ENCODE data around the gene S100A9.

DNA sequence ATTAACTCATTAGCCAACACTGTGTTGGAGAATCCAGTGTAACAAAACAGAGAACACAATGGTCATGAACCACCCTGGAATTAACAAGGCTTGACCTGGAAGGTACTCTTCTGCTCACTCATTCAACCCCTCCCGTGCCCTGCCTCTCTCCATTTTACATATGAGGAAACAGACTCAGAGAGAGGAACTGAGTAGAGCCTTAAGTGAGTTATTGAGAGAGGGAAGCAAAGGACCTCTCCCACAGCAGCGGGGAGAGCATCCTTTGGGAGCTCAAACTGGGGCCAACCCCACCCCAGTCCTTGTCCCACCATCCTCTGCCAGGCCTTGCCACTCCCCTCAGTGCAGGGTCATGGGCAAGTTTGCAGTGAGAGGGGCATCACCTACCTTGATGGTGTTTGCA, 16.4 kb downstream of the S100A9 start:
- TF ChIP-seq, protein P1, sequence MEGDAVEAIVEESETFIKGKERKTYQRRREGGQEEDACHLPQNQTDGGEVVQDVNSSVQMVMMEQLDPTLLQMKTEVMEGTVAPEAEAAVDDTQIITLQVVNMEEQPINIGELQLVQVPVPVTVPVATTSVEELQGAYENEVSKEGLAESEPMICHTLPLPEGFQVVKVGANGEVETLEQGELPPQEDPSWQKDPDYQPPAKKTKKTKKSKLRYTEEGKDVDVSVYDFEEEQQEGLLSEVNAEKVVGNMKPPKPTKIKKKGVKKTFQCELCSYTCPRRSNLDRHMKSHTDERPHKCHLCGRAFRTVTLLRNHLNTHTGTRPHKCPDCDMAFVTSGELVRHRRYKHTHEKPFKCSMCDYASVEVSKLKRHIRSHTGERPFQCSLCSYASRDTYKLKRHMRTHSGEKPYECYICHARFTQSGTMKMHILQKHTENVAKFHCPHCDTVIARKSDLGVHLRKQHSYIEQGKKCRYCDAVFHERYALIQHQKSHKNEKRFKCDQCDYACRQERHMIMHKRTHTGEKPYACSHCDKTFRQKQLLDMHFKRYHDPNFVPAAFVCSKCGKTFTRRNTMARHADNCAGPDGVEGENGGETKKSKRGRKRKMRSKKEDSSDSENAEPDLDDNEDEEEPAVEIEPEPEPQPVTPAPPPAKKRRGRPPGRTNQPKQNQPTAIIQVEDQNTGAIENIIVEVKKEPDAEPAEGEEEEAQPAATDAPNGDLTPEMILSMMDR (IDR thresholded peaks at IDR 0.05; ENCODE audit: poor library complexity, severe bottlenecking), result no peak
- TF ChIP-seq RAD21 (conservative IDR thresholded peaks at IDR 0.05) (no peak), POLR2AphosphoS5 (IDR thresholded peaks at IDR 0.05) (no peak), EP300 (conservative IDR thresholded peaks at IDR 0.05; ENCODE audit: poor library complexity, severe bottlenecking) (no peak), EZH2 (IDR thresholded peaks at IDR 0.05; ENCODE audit: borderline replicate concordance, insufficient read depth, low read length, poor library complexity, severe bottlenecking) (no peak), TAF1 (IDR thresholded peaks at IDR 0.05; ENCODE audit: low read depth) (no peak), SMC3 (conservative IDR thresholded peaks at IDR 0.05; ENCODE audit: poor library complexity) (no peak)
- TF ChIP-seq, protein P2, sequence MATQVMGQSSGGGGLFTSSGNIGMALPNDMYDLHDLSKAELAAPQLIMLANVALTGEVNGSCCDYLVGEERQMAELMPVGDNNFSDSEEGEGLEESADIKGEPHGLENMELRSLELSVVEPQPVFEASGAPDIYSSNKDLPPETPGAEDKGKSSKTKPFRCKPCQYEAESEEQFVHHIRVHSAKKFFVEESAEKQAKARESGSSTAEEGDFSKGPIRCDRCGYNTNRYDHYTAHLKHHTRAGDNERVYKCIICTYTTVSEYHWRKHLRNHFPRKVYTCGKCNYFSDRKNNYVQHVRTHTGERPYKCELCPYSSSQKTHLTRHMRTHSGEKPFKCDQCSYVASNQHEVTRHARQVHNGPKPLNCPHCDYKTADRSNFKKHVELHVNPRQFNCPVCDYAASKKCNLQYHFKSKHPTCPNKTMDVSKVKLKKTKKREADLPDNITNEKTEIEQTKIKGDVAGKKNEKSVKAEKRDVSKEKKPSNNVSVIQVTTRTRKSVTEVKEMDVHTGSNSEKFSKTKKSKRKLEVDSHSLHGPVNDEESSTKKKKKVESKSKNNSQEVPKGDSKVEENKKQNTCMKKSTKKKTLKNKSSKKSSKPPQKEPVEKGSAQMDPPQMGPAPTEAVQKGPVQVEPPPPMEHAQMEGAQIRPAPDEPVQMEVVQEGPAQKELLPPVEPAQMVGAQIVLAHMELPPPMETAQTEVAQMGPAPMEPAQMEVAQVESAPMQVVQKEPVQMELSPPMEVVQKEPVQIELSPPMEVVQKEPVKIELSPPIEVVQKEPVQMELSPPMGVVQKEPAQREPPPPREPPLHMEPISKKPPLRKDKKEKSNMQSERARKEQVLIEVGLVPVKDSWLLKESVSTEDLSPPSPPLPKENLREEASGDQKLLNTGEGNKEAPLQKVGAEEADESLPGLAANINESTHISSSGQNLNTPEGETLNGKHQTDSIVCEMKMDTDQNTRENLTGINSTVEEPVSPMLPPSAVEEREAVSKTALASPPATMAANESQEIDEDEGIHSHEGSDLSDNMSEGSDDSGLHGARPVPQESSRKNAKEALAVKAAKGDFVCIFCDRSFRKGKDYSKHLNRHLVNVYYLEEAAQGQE (IDR thresholded peaks at IDR 0.05; ENCODE audit: borderline replicate concordance), result no peak

All from neural cell (in vitro differentiated cells).